Lung (tissue), 12 donors: ENCODE measurements around the gene COL9A3. TPM values are rescaled to one million over a fixed set of nuclear protein-coding genes. Genes with fewer than 3 reads are reported as not detected.

ENCODE experiments used
- ATAC-seq: fragments of 200-7000 bp; cut with Tn5 transposase; one replicate; pipeline ENCODE4 v1.9.1; 2020; ENCODE audit warnings: moderate number of reproducible peaks; ENCODE audit not compliant: insufficient read depth, low FRiP score
- DNase-seq, 3 donors: peaks; one replicate each; pipeline ENCODE4 v3.0.0-alpha.2; 2013 to 2017
- H3K27ac ChIP-seq, 2 donors: one replicate each; pipeline ENCODE4 v1.5.1; 2013; ENCODE audit warnings: mild to moderate bottlenecking in 2 of 2, moderate library complexity in 2 of 2, control low read depth in 1 of 2, inconsistent platforms in 1 of 2, low read depth in 1 of 2, low read length in 1 of 2
- H3K27me3 ChIP-seq, 3 donors: one replicate each; pipeline ENCODE4 v1.5.1; 2013; ENCODE audit warnings: low read length in 2 of 3; ENCODE audit not compliant: control insufficient read depth in 3 of 3, insufficient read depth in 3 of 3
- H3K36me3 ChIP-seq, 4 donors: one replicate each; pipeline ENCODE4 v1.5.1; 2013; ENCODE audit warnings: low read length in 4 of 4, mild to moderate bottlenecking in 1 of 4, moderate library complexity in 1 of 4; ENCODE audit not compliant: control insufficient read depth in 4 of 4, insufficient read depth in 4 of 4
- H3K4me1 ChIP-seq, 5 donors: one replicate each; pipeline ENCODE4 v1.5.1; 2013; ENCODE audit warnings: low read length in 5 of 5, mild to moderate bottlenecking in 2 of 5, moderate library complexity in 1 of 5; ENCODE audit not compliant: control insufficient read depth in 5 of 5, insufficient read depth in 5 of 5
- H3K4me3 ChIP-seq: one replicate; pipeline ENCODE4 v1.5.1; 2013; ENCODE audit warnings: mild to moderate bottlenecking, control low read depth, moderate library complexity
- H3K9ac ChIP-seq, 2 donors: one replicate each; pipeline ENCODE4 v1.5.1; 2013; ENCODE audit warnings: low read length in 2 of 2, control low read depth in 1 of 2; ENCODE audit not compliant: insufficient read depth in 1 of 2
- H3K9me3 ChIP-seq, 4 donors: one replicate each; pipeline ENCODE4 v1.5.1; 2013; ENCODE audit warnings: low read length in 3 of 4, mild to moderate bottlenecking in 1 of 4, moderate library complexity in 1 of 4; ENCODE audit not compliant: control insufficient read depth in 4 of 4, insufficient read depth in 3 of 4
- CTCF ChIP-seq: IDR thresholded peaks from 2 replicates; pipeline ENCODE4 v1.5.1; 2012; ENCODE audit warnings: mild to moderate bottlenecking; ENCODE audit errors: control extremely low read depth, extremely low read depth
- WGBS, 2 donors: extraction: QIAGEN DNeasy Blood & Tissue Kit; methylation state at CpG; one replicate each; pipeline ENCODE4 v1.1.7; 2013; 5-methylcytosine and 5-hydroxymethylcytosine counted together
- polyA plus RNA-seq, 2 donors: library from polyadenylated mRNA; stranded (reverse); fragments of 200-250 nt; gene quantifications; one replicate each; pipeline ENCODE4 v1.2.1, GENCODE V29; 2013
- total RNA-seq, 2 donors: library from RNA; depleted of rRNA in 1 of 2; stranded (reverse); fragments of >200 nt in 1 of 2; gene quantifications; one replicate each; pipeline ENCODE4 v1.2.1, GENCODE V29; 2014 to 2021
- donor health status: control.
- donor health status: control.
- donor health status: Bipolar disorder and iron deficiency.
- donor health status: healthy.
- donor health status: DM: yes; HTN: yes; CAD: no.

The COL9A3 gene
- total and polyA plus RNA-seq, 4 donors = 0.55 to 26.1 (median 4.0) TPM

DNA sequence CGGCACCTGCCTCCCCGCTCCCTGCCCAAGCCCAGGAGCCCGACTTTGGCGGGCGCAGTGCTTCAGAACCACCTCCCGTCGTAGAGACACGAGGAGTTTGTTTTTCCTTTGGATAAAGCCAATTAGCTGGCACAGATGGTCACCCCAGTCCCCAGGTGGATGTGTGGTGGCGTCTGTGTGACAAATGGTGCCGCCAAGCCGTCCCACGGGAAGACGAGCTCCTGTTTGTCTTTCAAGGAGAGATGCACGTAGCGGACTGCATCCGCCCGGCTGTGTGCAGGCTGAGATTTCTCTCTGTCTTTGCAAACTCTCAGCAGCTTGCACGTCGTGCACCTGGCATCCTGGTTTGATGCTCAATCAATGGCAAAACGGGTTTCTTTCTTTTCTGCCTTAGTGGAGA, 36.6 kb upstream of the COL9A3 start:
- no peaks in the 10 kb centered on the region for H3K27me3 ChIP-seq
- WGBS, 2 donors = 66 to 77% methylated on average over 20 of the region's 20 CpGs
- no peaks in the 10 kb centered on the region for H3K36me3 ChIP-seq
- H3K4me1 ChIP-seq = peaks cover 0 to 6% (median 3%) of the 10 kb centered on the region in 5 donors
- no peak overlapping the region for H3K4me3 ChIP-seq
- no peak for ATAC-seq
- H3K9ac ChIP-seq = no peak overlapping the region
- H3K27ac ChIP-seq = no peak overlapping the region
- no peak for DNase-seq
- H3K9me3 ChIP-seq = no peaks in the 10 kb centered on the region
- no peak for TF ChIP-seq CTCF

GRCh38 chr20:62780696-62781095, 36.2 kb upstream of the COL9A3 start:
- Histone ChIP-seq H3K36me3 (no peaks in the 10 kb centered on the region), H3K27ac (no peak overlapping the region), H3K4me1 (peaks cover 0 to 10% (median 3%) of the 10 kb centered on the region in 5 donors), H3K27me3 (no peaks in the 10 kb centered on the region), H3K9me3 (no peaks in the 10 kb centered on the region), H3K9ac (no peak overlapping the region), H3K4me3 (no peak overlapping the region)
- DNase-seq (no peak), ATAC-seq (no peak)
- WGBS, 2 donors = 84% methylated on average over 17 of the region's 17 CpGs
- TF ChIP-seq CTCF = no peak

DNA sequence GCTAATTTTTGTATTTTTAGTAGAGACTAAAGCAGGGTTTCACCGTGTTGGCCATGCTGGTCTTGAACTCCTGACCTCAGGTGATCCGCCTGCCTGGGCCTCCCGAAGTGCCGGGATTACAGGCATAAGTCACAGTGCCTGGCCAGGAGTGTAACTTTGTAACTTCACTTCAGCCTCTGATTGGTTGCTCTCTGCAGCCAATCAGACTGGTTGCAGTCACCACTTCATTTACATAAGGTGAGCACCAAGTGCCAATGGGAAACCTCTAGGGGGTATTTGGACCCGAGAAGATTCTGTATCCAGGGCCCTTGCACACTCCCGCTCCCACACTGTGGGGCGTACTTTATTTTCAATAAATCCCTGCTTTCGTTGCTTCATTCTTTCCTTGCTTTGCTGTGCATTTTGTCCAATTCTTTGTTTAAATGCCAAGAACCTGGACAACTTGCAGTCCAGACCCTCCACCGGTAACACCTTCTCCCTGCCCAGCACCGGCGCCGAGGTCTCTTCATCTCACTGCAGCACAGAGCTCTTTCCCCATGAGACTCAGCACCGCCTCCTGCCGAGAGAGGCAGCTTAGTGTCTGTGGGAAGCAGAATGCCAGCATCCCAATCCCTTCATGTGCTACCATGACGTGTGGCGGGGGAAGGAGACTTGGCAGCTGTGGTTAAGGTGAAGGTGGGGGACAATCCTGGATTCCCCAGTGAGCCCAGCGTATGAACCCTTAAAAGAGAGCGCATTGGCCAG, 34.5 kb upstream of the COL9A3 start:
- no peak for ATAC-seq
- no peaks in the 10 kb centered on the region for H3K27me3 ChIP-seq
- H3K36me3 ChIP-seq = no peaks in the 10 kb centered on the region
- no peak for DNase-seq
- no peak for TF ChIP-seq CTCF
- no peak overlapping the region for H3K4me3 ChIP-seq
- no peaks in the 10 kb centered on the region for H3K9me3 ChIP-seq
- no peak overlapping the region for H3K27ac ChIP-seq
- peaks cover 0 to 18% (median 0%) of the 10 kb centered on the region in 5 donors for H3K4me1 ChIP-seq
- H3K9ac ChIP-seq = no peak overlapping the region
- 90% methylated on average over 18 of the region's 18 CpGs for WGBS, 2 donors
